ENCODE data around the gene PRKCE. TPM values are rescaled to one million over a fixed set of nuclear protein-coding genes. Genes with fewer than 3 reads are reported as not detected.

PRKCE gene
- total RNA-seq, 1 donor from 2014 or later = 20.8 TPM

GRCh38 chr2:46040563-46041155, 389.2 kb downstream of the PRKCE start:
- DNase-seq (ENCODE audit: low spot score) = no peak

GRCh38 chr2:46041434-46041833, 390.0 kb downstream of the PRKCE start:
- DNase-seq (ENCODE audit: low spot score) = no peak

GRCh38 chr2:46042207-46042637, 390.7 kb downstream of the PRKCE start:
- no peak for DNase-seq (ENCODE audit: low spot score)

- no peak for DNase-seq (ENCODE audit: low spot score)
Measured at GRCh38 chr2:46042711-46043110, 391.2 kb downstream of the PRKCE start.

- DNase-seq (ENCODE audit: low spot score) = no peak
Measured at GRCh38 chr2:46045888-46046287, 394.4 kb downstream of the PRKCE start.

GRCh38 chr2:46047290-46047689, 395.8 kb downstream of the PRKCE start:
- no peak for DNase-seq (ENCODE audit: low spot score)

- no peak for DNase-seq (ENCODE audit: low spot score)
Measured at GRCh38 chr2:46048693-46049092, 397.2 kb downstream of the PRKCE start.

GRCh38 chr2:46050027-46050426, 398.6 kb downstream of the PRKCE start:
- DNase-seq (ENCODE audit: low spot score) = no peak

GRCh38 chr2:46050489-46050888, 399.0 kb downstream of the PRKCE start:
- no peak for DNase-seq (ENCODE audit: low spot score)

- no peak for DNase-seq (ENCODE audit: low spot score)
Measured at GRCh38 chr2:46051085-46051484, 399.6 kb downstream of the PRKCE start.

- no peak for DNase-seq (ENCODE audit: low spot score)
Measured at GRCh38 chr2:46053564-46053963, 402.1 kb downstream of the PRKCE start.

GRCh38 chr2:46056541-46056940, 405.1 kb downstream of the PRKCE start:
- no peak for DNase-seq (ENCODE audit: low spot score)

GRCh38 chr2:46058140-46058539, 406.7 kb downstream of the PRKCE start:
- no peak for DNase-seq (ENCODE audit: low spot score)

GRCh38 chr2:46062637-46063412, 411.4 kb downstream of the PRKCE start:
- peak; percentile 84 for DNase-seq (ENCODE audit: low spot score)

GRCh38 chr2:46064396-46064795, 412.9 kb downstream of the PRKCE start:
- DNase-seq (ENCODE audit: low spot score) = no peak

- DNase-seq (ENCODE audit: low spot score) = no peak
Measured at GRCh38 chr2:46065152-46065551, 413.7 kb downstream of the PRKCE start.

- no peak for DNase-seq (ENCODE audit: low spot score)
Measured at GRCh38 chr2:46066116-46066515, 414.6 kb downstream of the PRKCE start.

GRCh38 chr2:46066601-46067000, 415.1 kb downstream of the PRKCE start:
- no peak for DNase-seq (ENCODE audit: low spot score)

- DNase-seq (ENCODE audit: low spot score) = no peak
Measured at GRCh38 chr2:46067062-46067461, 415.6 kb downstream of the PRKCE start.

GRCh38 chr2:46067501-46068305, 416.2 kb downstream of the PRKCE start:
- DNase-seq (ENCODE audit: low spot score) = no peak

GRCh38 chr2:46068636-46069035, 417.2 kb downstream of the PRKCE start:
- DNase-seq (ENCODE audit: low spot score) = no peak

GRCh38 chr2:46071074-46071473, 419.6 kb downstream of the PRKCE start:
- no peak for DNase-seq (ENCODE audit: low spot score)

Data from mucosa of gallbladder (tissue), 1 donor.